ENCODE results near the gene XAF1. TPM values are rescaled to one million over a fixed set of nuclear protein-coding genes. Genes with fewer than 3 reads are reported as not detected.
"Not testable (repeated sequence)": the region's sequence is repeated elsewhere in the genome, so short reads cannot be mapped to it uniquely, and the experiment has no call there.

The XAF1 gene
- total RNA-seq, 1 experiment from 2014 or later = not detected

GRCh38 chr17:6753006-6753445, 2.8 kb upstream of the XAF1 start:
- DNase-seq (ENCODE audit: extremely low read depth, low read depth) = no peak

- DNase-seq (ENCODE audit: extremely low read depth, low read depth) = no peak
Measured at GRCh38 chr17:6753546-6753945, 2.3 kb upstream of the XAF1 start.

GRCh38 chr17:6755281-6755680, 565 bp upstream of the XAF1 start:
- DNase-seq (ENCODE audit: extremely low read depth, low read depth) = no peak

- no peak for DNase-seq (ENCODE audit: extremely low read depth, low read depth)
Measured at GRCh38 chr17:6756425-6757031, 682 bp downstream of the XAF1 start.

GRCh38 chr17:6757747-6758146, 1.9 kb downstream of the XAF1 start:
- no peak for DNase-seq (ENCODE audit: extremely low read depth, low read depth)

GRCh38 chr17:6761779-6762178, 5.9 kb downstream of the XAF1 start:
- no peak for DNase-seq (ENCODE audit: extremely low read depth, low read depth)

- DNase-seq (ENCODE audit: extremely low read depth, low read depth) = no peak
Measured at GRCh38 chr17:6768447-6768846, 12.6 kb downstream of the XAF1 start.

GRCh38 chr17:6772016-6772415, 16.2 kb downstream of the XAF1 start:
- DNase-seq (ENCODE audit: extremely low read depth, low read depth) = no peak

- not testable (repeated sequence) for DNase-seq (ENCODE audit: extremely low read depth, low read depth)
Measured at GRCh38 chr17:6774906-6775305, 19.1 kb downstream of the XAF1 start.

- DNase-seq (ENCODE audit: extremely low read depth, low read depth) = no peak
Measured at GRCh38 chr17:6775871-6776405, 20.1 kb downstream of the XAF1 start, which contains the start of gene FBXO39. FBXO39 (plus strand) TSS chr17:6776215; CDS start chr17:6779869, 3,654 bp downstream.

- no peak for DNase-seq (ENCODE audit: extremely low read depth, low read depth)
Measured at GRCh38 chr17:6779411-6779810, 23.6 kb downstream of the XAF1 start.

GRCh38 chr17:6780001-6780400, 24.2 kb downstream of the XAF1 start:
- no peak for DNase-seq (ENCODE audit: extremely low read depth, low read depth)

- no peak for DNase-seq (ENCODE audit: extremely low read depth, low read depth)
Measured at GRCh38 chr17:6780886-6781285, 25.0 kb downstream of the XAF1 start.

- DNase-seq (ENCODE audit: extremely low read depth, low read depth) = no peak
Measured at GRCh38 chr17:6782244-6782643, 26.4 kb downstream of the XAF1 start.

GRCh38 chr17:6786618-6787017, 30.8 kb downstream of the XAF1 start:
- DNase-seq (ENCODE audit: extremely low read depth, low read depth) = no peak

GRCh38 chr17:6787081-6787693, 31.3 kb downstream of the XAF1 start:
- DNase-seq (ENCODE audit: extremely low read depth, low read depth) = no peak

- DNase-seq (ENCODE audit: extremely low read depth, low read depth) = no peak
Measured at GRCh38 chr17:6789146-6789545, 33.3 kb downstream of the XAF1 start.

GRCh38 chr17:6793748-6794493, 38.1 kb downstream of the XAF1 start:
- no peak for DNase-seq (ENCODE audit: extremely low read depth, low read depth)

GRCh38 chr17:6796017-6796886, 40.4 kb downstream of the XAF1 start:
- no peak for DNase-seq (ENCODE audit: extremely low read depth, low read depth)

- DNase-seq (ENCODE audit: extremely low read depth, low read depth) = no peak
Measured at GRCh38 chr17:6796887-6797490, 41.1 kb downstream of the XAF1 start.
